Ishikawa (cell line): ENCODE measurements around the gene CACNA1G.

Experiments
- CEBPB ChIP-seq: IDR thresholded peaks from 2 replicates; pipeline ENCODE4 v1.6.1; 2012
- CREB1 ChIP-seq: IDR thresholded peaks from 2 replicates; pipeline ENCODE4 v1.6.1; 2012; ENCODE audit warnings: low read depth
- EGR1 ChIP-seq: IDR thresholded peaks from 2 replicates; pipeline ENCODE4 v1.6.1; 2012
- EP300 ChIP-seq: IDR thresholded peaks from 2 replicates; pipeline ENCODE4 v1.6.1; 2012; ENCODE audit warnings: borderline replicate concordance
- FOXM1 ChIP-seq: IDR thresholded peaks from 2 replicates; pipeline ENCODE4 v1.6.1; 2012; ENCODE audit warnings: low read depth, borderline replicate concordance
- NFIC ChIP-seq: IDR thresholded peaks from 2 replicates; pipeline ENCODE4 v1.6.1; 2012
- RAD21 ChIP-seq: IDR thresholded peaks from 2 replicates; pipeline ENCODE4 v1.6.1; 2012; ENCODE audit warnings: low read depth
- REST ChIP-seq: IDR thresholded peaks from 2 replicates; pipeline ENCODE4 v1.6.1; 2012; ENCODE audit warnings: low read depth, mild to moderate bottlenecking
- TAF1 ChIP-seq: IDR thresholded peaks from 2 replicates; pipeline ENCODE4 v1.6.1; 2012; ENCODE audit warnings: low read depth, mild to moderate bottlenecking
- TCF12 ChIP-seq: IDR thresholded peaks from 2 replicates; pipeline ENCODE4 v1.6.1; 2012; ENCODE audit warnings: low read depth
- TEAD4 ChIP-seq: IDR thresholded peaks from 2 replicates; pipeline ENCODE4 v1.6.1; 2012
- YY1 ChIP-seq: IDR thresholded peaks from 2 replicates; pipeline ENCODE4 v1.6.1; 2012; ENCODE audit warnings: low read depth
- ZBTB7A ChIP-seq: IDR thresholded peaks from 2 replicates; pipeline ENCODE4 v1.6.1; 2012; ENCODE audit warnings: low read depth
- TF ChIP-seq, protein P1 (sequence below): IDR thresholded peaks from 2 replicates; pipeline ENCODE4 v1.6.1; 2012
- TF ChIP-seq, protein P2 (sequence below): IDR thresholded peaks from 2 replicates; pipeline ENCODE4 v1.6.1; 2012

The CACNA1G gene

DNA sequence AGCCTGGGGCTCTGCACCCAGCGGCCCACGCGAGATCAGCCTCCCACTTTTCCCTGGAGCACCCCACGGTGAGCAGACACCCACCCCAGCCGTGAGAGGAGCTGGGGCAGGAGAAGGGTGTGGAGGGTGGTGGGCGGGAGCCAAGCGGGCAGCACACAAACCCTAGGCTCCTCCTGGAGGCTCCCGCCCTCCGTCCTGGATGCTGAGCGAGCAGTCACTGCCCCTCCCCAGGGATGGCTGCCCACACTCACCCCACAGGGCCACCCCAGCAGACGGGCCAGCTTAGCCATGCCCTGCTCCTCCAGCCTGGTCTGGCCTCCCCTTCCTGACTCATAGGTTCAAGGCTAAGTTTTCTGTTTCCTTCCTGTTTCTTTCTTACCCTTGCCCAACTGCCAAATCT is 58.4 kb downstream of the CACNA1G start:
- TF ChIP-seq YY1, result no peak

GRCh38 chr17:50619489-50619888 is 59.0 kb downstream of the CACNA1G start:
- TF ChIP-seq ZBTB7A, result no peak
- TF ChIP-seq EP300, result no peak
- TF ChIP-seq, protein P1, sequence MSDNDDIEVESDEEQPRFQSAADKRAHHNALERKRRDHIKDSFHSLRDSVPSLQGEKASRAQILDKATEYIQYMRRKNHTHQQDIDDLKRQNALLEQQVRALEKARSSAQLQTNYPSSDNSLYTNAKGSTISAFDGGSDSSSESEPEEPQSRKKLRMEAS, result no peak
- TF ChIP-seq REST, result no peak
- TF ChIP-seq NFIC, result no peak
- no peak for TF ChIP-seq FOXM1
- no peak for TF ChIP-seq EGR1
- TF ChIP-seq CEBPB, result no peak
- TF ChIP-seq TAF1, result no peak
- no peak for TF ChIP-seq TCF12
- no peak for TF ChIP-seq RAD21
- no peak for TF ChIP-seq YY1
- TF ChIP-seq, protein P2, sequence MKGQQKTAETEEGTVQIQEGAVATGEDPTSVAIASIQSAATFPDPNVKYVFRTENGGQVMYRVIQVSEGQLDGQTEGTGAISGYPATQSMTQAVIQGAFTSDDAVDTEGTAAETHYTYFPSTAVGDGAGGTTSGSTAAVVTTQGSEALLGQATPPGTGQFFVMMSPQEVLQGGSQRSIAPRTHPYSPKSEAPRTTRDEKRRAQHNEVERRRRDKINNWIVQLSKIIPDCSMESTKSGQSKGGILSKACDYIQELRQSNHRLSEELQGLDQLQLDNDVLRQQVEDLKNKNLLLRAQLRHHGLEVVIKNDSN, result no peak
- no peak for TF ChIP-seq TEAD4
- no peak for TF ChIP-seq CREB1

DNA sequence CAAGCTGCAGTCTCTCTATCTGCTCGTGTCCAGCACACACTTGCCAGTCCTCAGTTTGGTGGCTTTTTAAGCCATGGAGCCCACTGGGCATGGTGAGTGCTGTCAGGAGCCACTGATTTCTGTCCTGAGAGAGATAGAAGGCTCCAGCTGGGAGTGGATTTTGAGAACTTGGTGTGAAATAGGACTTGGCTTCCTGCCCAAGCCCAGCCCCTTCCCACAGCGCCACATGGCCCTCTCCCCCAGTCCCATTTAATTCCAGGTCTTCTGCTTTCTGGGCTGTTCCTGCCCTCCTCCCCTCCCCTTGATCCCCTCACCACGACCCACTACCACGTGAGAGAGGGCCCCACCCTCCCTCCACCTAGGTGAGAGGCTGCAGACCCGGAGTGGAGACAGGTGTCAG is 59.7 kb downstream of the CACNA1G start:
- no peak for TF ChIP-seq YY1
- TF ChIP-seq, protein P2, result no peak

DNA sequence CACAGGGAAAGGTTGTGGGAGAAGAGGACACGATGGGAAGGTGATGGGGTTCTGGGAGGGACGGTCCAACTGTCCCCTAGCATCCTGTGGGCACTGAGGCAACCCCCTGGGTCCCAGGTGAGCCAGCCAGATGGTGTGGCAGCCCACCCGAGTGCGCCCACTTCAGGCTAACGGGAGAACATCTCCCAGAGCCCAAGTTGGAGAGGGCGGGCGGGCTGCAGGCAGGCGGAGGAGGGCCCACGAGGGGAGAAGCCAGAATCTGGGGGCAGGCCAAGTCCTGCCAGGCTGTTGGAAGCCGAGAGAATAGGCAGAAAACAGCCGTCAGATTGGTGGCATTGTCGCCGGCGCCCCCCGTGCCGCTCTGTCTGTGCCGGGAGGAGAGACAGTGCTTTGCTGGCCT is 60.3 kb downstream of the CACNA1G start:
- TF ChIP-seq, protein P1, result no peak

- TF ChIP-seq NFIC (no peak), ZBTB7A (no peak), CEBPB (no peak), REST (no peak), CREB1 (no peak), RAD21 (no peak), EP300 (no peak), TEAD4 (no peak)
- TF ChIP-seq, protein P1, result no peak
Measured at GRCh38 chr17:50621574-50622031, 61.1 kb downstream of the CACNA1G start.

DNA sequence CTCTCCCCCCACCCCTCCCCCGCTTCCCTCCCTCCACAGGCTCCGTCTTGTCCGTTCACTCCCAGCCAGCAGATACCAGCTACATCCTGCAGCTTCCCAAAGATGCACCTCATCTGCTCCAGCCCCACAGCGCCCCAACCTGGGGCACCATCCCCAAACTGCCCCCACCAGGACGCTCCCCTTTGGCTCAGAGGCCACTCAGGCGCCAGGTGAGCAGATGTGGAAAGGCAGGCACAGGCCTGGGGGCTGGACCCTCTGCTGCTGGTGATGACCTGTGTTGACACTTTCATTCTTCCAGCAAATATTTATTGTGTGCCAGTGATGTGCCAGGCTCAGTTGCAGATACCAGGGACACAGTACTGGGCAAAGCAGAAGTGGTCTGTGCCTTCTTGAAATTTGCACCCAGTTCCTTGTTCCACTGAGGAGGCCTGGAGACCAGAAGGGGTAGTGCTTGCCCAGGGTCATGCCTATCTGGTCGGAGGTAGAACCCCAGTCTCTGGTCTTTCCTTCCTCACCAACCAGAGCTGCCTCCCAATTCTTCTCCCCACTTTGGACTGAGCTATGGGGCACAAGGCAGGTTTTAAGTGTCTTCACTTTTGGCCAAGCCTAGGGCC is 63.9 kb downstream of the CACNA1G start:
- no peak for TF ChIP-seq CEBPB
- no peak for TF ChIP-seq FOXM1
- no peak for TF ChIP-seq TAF1
- TF ChIP-seq REST, result no peak
- TF ChIP-seq TEAD4, result no peak
- TF ChIP-seq, protein P1, result no peak
- TF ChIP-seq TCF12, result no peak
- TF ChIP-seq ZBTB7A, result no peak
- TF ChIP-seq YY1, result no peak
- TF ChIP-seq, protein P2, result no peak
- no peak for TF ChIP-seq EP300
- no peak for TF ChIP-seq EGR1
- TF ChIP-seq CREB1, result no peak
- TF ChIP-seq NFIC, result no peak
- TF ChIP-seq RAD21, result no peak
